SU-DHL-6 (cell line): ENCODE results near the gene GRID2.

Experiments
- H2AFZ ChIP-seq: fragments of 200-600 bp; sonication (generic); 2 replicates; pipeline ENCODE4 v1.6.1; 2014; ENCODE audit warnings: low read depth, mild to moderate bottlenecking, moderate library complexity, mixed read lengths, antibody characterized with exemption, low read length; ENCODE audit not compliant: severe bottlenecking
- H3F3A ChIP-seq: fragments of 200-600 bp; shearing (Covaris generic); 2 replicates; pipeline ENCODE4 v1.6.0; 2016; ENCODE audit warnings: antibody characterized with exemption, mild to moderate bottlenecking; ENCODE audit not compliant: insufficient read depth
- H3K27ac ChIP-seq: fragments of 200-600 bp; sonication (generic); 2 replicates; pipeline ENCODE4 v1.5.1; 2016; ENCODE audit warnings: low read depth, mild to moderate bottlenecking, low read length, moderate library complexity, mixed read lengths
- H3K27me3 ChIP-seq: fragments of 200-600 bp; sonication (generic), shearing (Covaris generic); 2 replicates; pipeline ENCODE4 v1.6.0; 2014; ENCODE audit warnings: mild to moderate bottlenecking, low read length
- H3K36me3 ChIP-seq: fragments of 200-600 bp; sonication (generic); 2 replicates; pipeline ENCODE4 v1.6.1; 2014; ENCODE audit warnings: mild to moderate bottlenecking, low read length, mixed read lengths
- H3K4me2 ChIP-seq: fragments of 300-600, 200-600 bp; shearing (Covaris generic), sonication (generic); 2 replicates; pipeline ENCODE4 v1.6.0; 2014; ENCODE audit warnings: low read length, low read depth, mild to moderate bottlenecking; ENCODE audit not compliant: poor library complexity, severe bottlenecking
- H3K4me3 ChIP-seq: fragments of 200-600 bp; sonication (generic); 2 replicates; pipeline ENCODE4 v1.5.1; 2014; ENCODE audit warnings: antibody characterized with exemption, low read length, mild to moderate bottlenecking, mixed read lengths; ENCODE audit not compliant: insufficient read depth, poor library complexity, severe bottlenecking
- H3K79me2 ChIP-seq: fragments of 200-600 bp; sonication (generic); 2 replicates; pipeline ENCODE4 v1.6.1; 2014; ENCODE audit warnings: mild to moderate bottlenecking, low read length, moderate library complexity; ENCODE audit not compliant: insufficient read depth
- H3K9ac ChIP-seq: fragments of 200-600 bp; sonication (generic); 2 replicates; pipeline ENCODE4 v1.7.0; 2014; ENCODE audit warnings: mild to moderate bottlenecking, low read length
- H3K9me2 ChIP-seq: fragments of 200-600 bp; sonication (generic); replicated peaks from 2 replicates; pipeline ENCODE4 v1.6.1; 2014; ENCODE audit warnings: low read length; ENCODE audit not compliant: insufficient read depth
- H3K9me3 ChIP-seq: fragments of 200-600 bp; sonication (generic); 2 replicates; pipeline ENCODE4 v1.6.1; 2014; ENCODE audit warnings: low read length, mixed read lengths; ENCODE audit not compliant: insufficient read depth
- H4K20me1 ChIP-seq: fragments of 200-600 bp; sonication (generic); 2 replicates; pipeline ENCODE4 v1.6.1; 2014; ENCODE audit warnings: low read depth, mild to moderate bottlenecking, antibody characterized with exemption, low read length, moderate library complexity, mixed read lengths
- CTCF ChIP-seq: fragments of 200-600 bp; sonication (generic); IDR thresholded peaks from one replicate; pipeline ENCODE4 v1.5.1; 2017; ENCODE audit warnings: antibody characterized with exemption, mild to moderate bottlenecking, low read length, moderate library complexity; ENCODE audit not compliant: insufficient read depth, poor library complexity, severe bottlenecking
- EZH2phosphoT487 ChIP-seq: fragments of 200-600 bp; sonication (generic), shearing (Covaris generic); conservative IDR thresholded peaks from 2 replicates; pipeline ENCODE4 v1.6.1; 2018; ENCODE audit warnings: mild to moderate bottlenecking, antibody characterized with exemption, low read length, moderate library complexity, mixed read lengths

GRID2 gene

GRCh38 chr4:93633721-93634120 is 1330.0 kb downstream of the GRID2 start:
- H3K27me3 ChIP-seq = no peaks in the 10 kb centered on the region
- H4K20me1 ChIP-seq = no peaks in the 10 kb centered on the region
- H3K9me2 ChIP-seq = no peaks in the 10 kb centered on the region
- no peaks in the 10 kb centered on the region for H3K79me2 ChIP-seq
- H3K4me3 ChIP-seq = no peak overlapping the region
- H2AFZ ChIP-seq = no peak overlapping the region
- H3K9me3 ChIP-seq = no peaks in the 10 kb centered on the region
- no peak overlapping the region for H3K9ac ChIP-seq
- H3K4me2 ChIP-seq = no peak overlapping the region
- no peak overlapping the region for H3K27ac ChIP-seq
- no peaks in the 10 kb centered on the region for H3K36me3 ChIP-seq
- no peaks in the 10 kb centered on the region for H3F3A ChIP-seq
- TF ChIP-seq CTCF = no peak
- TF ChIP-seq EZH2phosphoT487 = no peak

GRCh38 chr4:93635943-93636342 is 1332.2 kb downstream of the GRID2 start:
- Histone ChIP-seq H3K4me2 (no peak overlapping the region), H3K79me2 (no peaks in the 10 kb centered on the region), H2AFZ (no peak overlapping the region), H3K36me3 (no peaks in the 10 kb centered on the region), H3K27ac (no peak overlapping the region), H3K27me3 (no peaks in the 10 kb centered on the region), H3K9me3 (no peaks in the 10 kb centered on the region), H3K9ac (no peak overlapping the region), H4K20me1 (no peaks in the 10 kb centered on the region), H3K9me2 (no peaks in the 10 kb centered on the region), H3F3A (no peaks in the 10 kb centered on the region), H3K4me3 (no peak overlapping the region)
- TF ChIP-seq CTCF (no peak), EZH2phosphoT487 (no peak)

GRCh38 chr4:93645120-93645519 is 1341.4 kb downstream of the GRID2 start:
- Histone ChIP-seq H3K79me2 (no peaks in the 10 kb centered on the region), H3K4me3 (no peak overlapping the region), H3K36me3 (no peaks in the 10 kb centered on the region), H2AFZ (no peak overlapping the region), H3K9ac (no peak overlapping the region), H3K9me2 (no peaks in the 10 kb centered on the region), H3K27ac (no peak overlapping the region), H4K20me1 (no peaks in the 10 kb centered on the region), H3K9me3 (no peaks in the 10 kb centered on the region), H3F3A (no peaks in the 10 kb centered on the region), H3K4me2 (no peak overlapping the region), H3K27me3 (no peaks in the 10 kb centered on the region)
- TF ChIP-seq EZH2phosphoT487 (no peak), CTCF (no peak)
